Spinal cord (tissue), 10 donors: ENCODE data around the gene ZNF598. TPM values are rescaled to one million over a fixed set of nuclear protein-coding genes. Genes with fewer than 3 reads are reported as not detected.
A peak's percentile ranks its signal among the peaks of the same experiment; 100 is the strongest.

Source experiments
- DNase-seq, 6 donors: peaks; one replicate each; pipeline versions ENCODE4 v3.0.0 to v3.0.0-alpha.2; 2013 to 2015; ENCODE audit warnings: low spot score in 6 of 6, low read depth in 4 of 6
- H3K27ac ChIP-seq: one replicate; pipeline ENCODE4 v1.5.1; 2013; ENCODE audit warnings: low read depth, low read length, control low read depth
- H3K27me3 ChIP-seq: one replicate; pipeline ENCODE4 v1.6.1; 2013; ENCODE audit warnings: low read length; ENCODE audit not compliant: control insufficient read depth, insufficient read depth
- H3K36me3 ChIP-seq: one replicate; pipeline ENCODE4 v1.6.1; 2013; ENCODE audit warnings: low read length; ENCODE audit not compliant: control insufficient read depth, insufficient read depth
- H3K4me1 ChIP-seq: one replicate; pipeline ENCODE4 v1.6.1; 2013; ENCODE audit warnings: low read length; ENCODE audit not compliant: control insufficient read depth, insufficient read depth
- H3K4me3 ChIP-seq: one replicate; pipeline ENCODE4 v1.5.1; 2013; ENCODE audit warnings: low read depth, low read length, control low read depth
- H3K9me3 ChIP-seq: one replicate; pipeline ENCODE4 v1.6.1; 2013; ENCODE audit warnings: low read length; ENCODE audit not compliant: control insufficient read depth, insufficient read depth
- WGBS: methylation state at CpG from one replicate; pipeline ENCODE4 v1.1.5; 2013; ENCODE audit warnings: missing lambda C conversion rate; ENCODE audit not compliant: insufficient coverage; 5-methylcytosine and 5-hydroxymethylcytosine counted together
- polyA plus RNA-seq, 2 donors: library from polyadenylated mRNA; unstranded; fragments of 120-200 nt; gene quantifications; one replicate each; pipeline ENCODE4 v1.2.1, GENCODE V29; 2013; ENCODE audit not compliant: insufficient read length in 2 of 2
- total RNA-seq, 2 donors: library from RNA; depleted of rRNA in 1 of 2; stranded (reverse); fragments of 120-200 nt in 1 of 2; fragments of >200 nt in 1 of 2; gene quantifications; one replicate each; pipeline versions ENCODE4 v1.2.3 to v1.2.4, GENCODE V29; 2013 to 2014
- donor health status: healthy.

The ZNF598 gene
- total and polyA plus RNA-seq, 4 donors, result 5.4 to 31.7 (median 18.5) TPM

GRCh38 chr16:2048116-2048543 is 38.5 kb upstream of the ZNF598 start:
- Histone ChIP-seq H3K4me1 (peaks cover 37% of the 10 kb centered on the region), H3K27me3 (no peaks in the 10 kb centered on the region), H3K9me3 (no peaks in the 10 kb centered on the region), H3K27ac (no peak overlapping the region), H3K36me3 (peaks cover 64% of the 10 kb centered on the region), H3K4me3 (peak overlapping the region; percentile 75)
- no peak for DNase-seq
- WGBS, result under 1% methylated on average over 30 of the region's 30 CpGs

DNA sequence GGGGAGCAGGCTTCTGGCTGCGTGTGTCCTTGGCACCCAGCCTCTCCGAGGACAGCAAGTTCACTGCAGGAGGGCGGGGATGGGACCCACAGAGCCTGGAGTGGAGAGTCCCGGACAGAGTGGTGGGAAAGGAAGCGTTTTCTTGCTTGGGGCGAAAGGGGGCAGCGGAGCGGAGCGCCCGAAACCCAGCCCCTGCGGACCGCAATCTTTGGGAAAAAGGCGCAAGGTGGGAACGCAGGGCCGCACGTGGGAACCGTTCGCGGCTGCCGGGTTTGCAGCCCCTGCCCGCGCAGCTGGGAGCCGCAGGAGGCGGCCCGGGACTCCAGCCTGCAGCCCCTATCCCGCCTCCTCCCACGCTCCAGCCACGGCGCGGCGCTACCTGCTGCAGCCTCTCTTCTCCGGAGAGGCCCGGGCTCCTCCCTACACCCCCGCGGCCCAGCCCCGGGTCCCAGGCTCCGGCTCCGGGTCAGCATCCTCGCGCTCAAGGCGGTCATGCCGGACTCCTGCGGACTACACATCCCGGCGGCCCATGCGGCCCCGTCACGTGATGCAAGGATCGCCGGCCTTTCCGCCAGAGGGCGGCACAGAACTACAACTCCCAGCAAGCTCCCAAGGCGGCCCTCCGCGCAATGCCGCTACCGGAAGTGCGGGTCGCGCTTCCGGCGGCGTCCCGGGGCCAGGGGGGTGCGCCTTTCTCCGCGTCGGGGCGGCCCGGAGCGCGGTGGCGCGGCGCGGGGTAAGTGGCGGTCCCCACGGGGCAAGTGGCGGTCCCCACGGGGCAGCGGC is 37.9 kb upstream of the ZNF598 start, which contains the start of the genes NTHL1 and TSC2:
TSS of gene NTHL1 (minus strand) at position 505 of the 786 bp plus-strand sequence. CDS start at position 494, 11 bp downstream.
TSS of gene TSC2 (plus strand) at position 656 of the 786 bp plus-strand sequence. CDS start 631 bp downstream, outside the sequence.
- H3K4me3 ChIP-seq, result peak within 1 kb of the TSS; percentile 75
- peaks cover 61% of the 10 kb centered on the region for H3K36me3 ChIP-seq
- WGBS, result under 1% methylated on average over 80 of the region's 81 CpGs
- no peaks in the 10 kb centered on the region for H3K9me3 ChIP-seq
- H3K27ac ChIP-seq, result peak within 1 kb of the TSS; percentile 4
- peaks cover 39% of the 10 kb centered on the region for H3K4me1 ChIP-seq
- no peaks in the 10 kb centered on the region for H3K27me3 ChIP-seq
- peak; percentile 88 to 98 (median 92) for DNase-seq

DNA sequence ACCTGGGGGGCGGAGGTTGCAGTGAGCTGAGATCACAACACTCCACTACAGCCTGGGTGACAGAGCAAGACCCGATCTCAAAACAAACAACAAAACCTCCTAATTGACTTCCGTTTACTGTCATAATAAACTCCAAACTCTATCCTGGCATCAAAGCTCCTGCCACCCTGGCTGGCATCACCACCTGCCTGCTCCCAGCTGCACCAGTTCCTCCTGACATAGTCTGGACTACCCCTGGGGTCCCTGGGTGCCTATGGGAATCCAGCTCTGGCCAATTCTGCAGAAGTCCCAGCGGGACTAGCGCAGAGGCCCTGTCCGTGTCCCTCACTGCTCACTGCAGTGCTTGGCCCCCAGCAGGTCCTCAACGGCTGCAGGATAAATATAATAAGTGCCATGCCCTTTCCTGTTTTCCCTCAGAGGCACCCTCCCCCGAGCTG is 37.3 kb upstream of the ZNF598 start:
- Histone ChIP-seq H3K27ac (peak overlapping the region; percentile 4), H3K4me3 (peak overlapping the region; percentile 75), H3K27me3 (no peaks in the 10 kb centered on the region), H3K9me3 (no peaks in the 10 kb centered on the region), H3K4me1 (peaks cover 42% of the 10 kb centered on the region), H3K36me3 (peaks cover 61% of the 10 kb centered on the region)
- WGBS, result 22% methylated on average over 7 of the region's 8 CpGs
- no peak for DNase-seq

- Histone ChIP-seq H3K27me3 (no peaks in the 10 kb centered on the region), H3K27ac (no peak overlapping the region), H3K4me3 (no peak overlapping the region), H3K4me1 (peaks cover 43% of the 10 kb centered on the region), H3K36me3 (peaks cover 61% of the 10 kb centered on the region), H3K9me3 (no peaks in the 10 kb centered on the region)
- 92% methylated on average over 7 of the region's 21 CpGs for WGBS
- no peak for DNase-seq
These were observed 36.6 kb upstream of the ZNF598 start for GRCh38 chr16:2045965-2046892.

DNA sequence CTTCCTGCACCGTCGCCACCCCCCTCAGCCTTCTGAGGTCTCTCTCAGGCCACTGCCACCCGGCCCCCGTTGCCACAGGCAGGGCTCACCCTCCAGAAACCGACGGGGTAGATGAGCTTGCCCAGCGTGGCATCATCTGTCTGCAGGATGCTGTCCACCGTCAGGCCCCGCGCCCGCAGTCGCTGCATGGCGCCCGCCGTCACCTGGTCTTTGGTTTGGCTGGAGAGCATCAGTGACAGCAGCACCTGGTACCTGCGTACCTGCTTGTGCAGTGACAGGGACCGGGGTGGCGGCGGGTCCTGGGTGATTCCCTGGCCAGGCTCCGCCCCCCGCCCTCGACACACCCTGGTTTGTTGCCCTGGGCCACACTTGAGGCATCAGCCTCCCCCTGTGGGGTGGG is 34.9 kb upstream of the ZNF598 start:
- Histone ChIP-seq H3K36me3 (peaks cover 63% of the 10 kb centered on the region), H3K4me1 (peaks cover 55% of the 10 kb centered on the region), H3K27me3 (no peaks in the 10 kb centered on the region), H3K9me3 (no peaks in the 10 kb centered on the region), H3K4me3 (no peak overlapping the region), H3K27ac (no peak overlapping the region)
- 95% methylated on average over 17 of the region's 22 CpGs for WGBS
- no peak for DNase-seq

DNA sequence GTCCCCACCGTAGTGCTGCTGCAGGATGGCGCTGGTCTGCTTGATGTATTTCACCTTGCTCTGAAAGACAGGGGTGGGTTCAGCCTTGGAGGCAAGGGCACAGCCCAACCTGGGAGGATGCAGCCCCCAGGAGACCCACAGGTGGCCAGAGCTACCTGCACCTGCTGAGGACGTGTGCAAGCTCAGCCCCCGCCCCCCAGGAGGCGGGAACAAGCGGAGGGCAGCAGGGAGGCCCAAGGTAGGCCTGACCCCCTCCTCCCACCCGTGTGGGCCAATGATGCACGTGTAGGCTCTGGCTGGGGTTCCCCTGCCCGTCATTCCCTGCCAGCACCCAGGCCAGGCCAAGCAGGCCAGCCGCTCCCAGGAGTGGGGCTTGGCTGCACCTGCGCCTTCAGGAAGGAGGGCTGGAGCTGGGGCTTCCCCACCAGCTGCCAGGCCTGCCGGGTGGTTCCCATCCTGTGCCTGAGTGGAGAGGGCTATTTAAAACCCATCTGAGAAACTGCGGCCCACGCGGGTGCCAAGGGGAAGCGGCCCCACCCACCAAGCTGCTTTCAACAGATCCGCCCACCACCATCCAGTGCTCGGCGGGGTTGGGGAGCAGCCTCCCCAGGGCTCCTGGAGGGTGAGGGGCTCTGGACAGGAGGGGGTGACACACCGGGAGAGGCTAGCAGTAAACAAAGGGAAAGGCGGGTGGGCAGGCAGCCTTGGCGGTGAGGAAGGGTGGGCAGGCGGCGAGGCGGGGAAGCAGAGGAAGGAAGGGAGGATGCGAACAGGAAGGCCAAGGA is 34.2 kb upstream of the ZNF598 start:
- DNase-seq, result no peak
- H3K4me1 ChIP-seq, result peaks cover 60% of the 10 kb centered on the region
- H3K36me3 ChIP-seq, result peaks cover 67% of the 10 kb centered on the region
- no peaks in the 10 kb centered on the region for H3K27me3 ChIP-seq
- H3K27ac ChIP-seq, result no peak overlapping the region
- H3K4me3 ChIP-seq, result no peak overlapping the region
- 83% methylated on average over 19 of the region's 26 CpGs for WGBS
- no peaks in the 10 kb centered on the region for H3K9me3 ChIP-seq

- Histone ChIP-seq H3K4me3 (no peak overlapping the region), H3K9me3 (no peaks in the 10 kb centered on the region), H3K4me1 (peaks cover 58% of the 10 kb centered on the region), H3K36me3 (peaks cover 74% of the 10 kb centered on the region), H3K27me3 (no peaks in the 10 kb centered on the region), H3K27ac (no peak overlapping the region)
- 94% methylated on average over 11 of the region's 11 CpGs for WGBS
- no peak for DNase-seq
These were observed 33.5 kb upstream of the ZNF598 start for GRCh38 chr16:2042986-2043666.

DNA sequence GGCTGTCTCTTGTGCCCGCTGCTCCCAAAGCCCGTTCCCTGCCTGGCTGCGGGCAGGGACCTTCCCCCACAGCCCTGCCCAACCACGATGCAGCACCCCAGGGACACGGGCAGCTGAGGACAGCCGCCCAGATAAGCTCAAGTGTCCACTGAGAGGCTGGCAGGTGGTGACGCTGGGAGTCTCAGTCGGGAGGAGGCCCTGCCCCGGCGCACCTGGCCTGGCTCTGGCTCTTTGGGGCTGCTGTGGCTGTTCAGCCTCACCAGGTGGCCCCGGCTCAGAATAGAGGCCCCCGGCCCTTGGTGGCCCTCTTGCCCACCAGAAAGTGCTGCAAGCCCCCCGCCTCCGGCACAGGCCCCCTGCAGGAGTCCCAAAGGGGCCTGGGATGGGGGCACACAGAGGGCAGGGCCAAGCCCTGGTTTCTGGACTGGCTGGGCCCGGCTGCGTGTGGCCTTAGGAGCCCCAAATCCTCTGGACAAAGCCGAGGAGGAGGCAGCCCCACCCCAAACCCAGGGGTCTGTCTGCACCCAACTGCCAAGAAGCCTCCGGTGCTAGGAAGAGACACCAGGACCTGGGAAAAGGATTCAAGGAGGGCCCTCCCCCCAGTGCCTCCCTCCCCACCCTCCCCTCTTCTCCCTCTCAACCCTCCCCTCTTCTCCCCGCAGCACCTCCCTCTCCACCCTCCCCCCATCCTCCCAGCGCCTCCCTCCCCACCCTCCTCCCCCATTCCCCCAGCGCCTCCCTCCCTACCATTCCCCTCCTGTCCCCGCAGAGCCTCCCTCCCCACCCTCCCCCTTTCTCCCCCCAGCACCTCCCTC is 32.8 kb upstream of the ZNF598 start:
- Histone ChIP-seq H3K27ac (no peak overlapping the region), H3K36me3 (peaks cover 81% of the 10 kb centered on the region), H3K9me3 (no peaks in the 10 kb centered on the region), H3K4me3 (no peak overlapping the region), H3K27me3 (no peaks in the 10 kb centered on the region), H3K4me1 (peaks cover 64% of the 10 kb centered on the region)
- no peak for DNase-seq
- 89% methylated on average over 17 of the region's 22 CpGs for whole genome bisulfite sequencing
